Measurements from ENCODE around the gene DAZAP1. TPM values are rescaled to one million over a fixed set of nuclear protein-coding genes. Genes with fewer than 3 reads are reported as not detected.

DAZAP1 gene
- total and polyA plus RNA-seq, 3 experiments from 2014 or later: 7.7 to 253 (median 253) TPM

GRCh38 chr19:1456121-1456900 lies 48.9 kb downstream of the DAZAP1 start:
- Mint-ChIP-seq H3K9me3 (no peaks in the 10 kb centered on the region), H3K36me3 (peaks cover 0 to 2% (median 0%) of the 10 kb centered on the region in 3 donors), H3K27ac (no peak overlapping the region), H3K4me1 (peaks cover 11 to 16% (median 12%) of the 10 kb centered on the region in 3 donors), H3K4me3 (no peak overlapping the region), H3K27me3 (peaks cover 30 to 46% of the 10 kb centered on the region in 2 donors)
- H3K27ac ChIP-seq (ENCODE audit: low read depth, low read length): no peak overlapping the region
- no peaks in the 10 kb centered on the region for H3K36me3 ChIP-seq (ENCODE audit: insufficient read depth, low read length)
- H3K4me3 ChIP-seq (ENCODE audit: low read length): no peak overlapping the region
- CTCF ChIA-PET: interaction anchor here (2.0 kb wide), 1 partner anchor 9 kb away, joined by 5 read pairs; no protein-coding TSS in a partner anchor
- peaks cover 37% of the 10 kb centered on the region for H3K27me3 ChIP-seq (ENCODE audit: insufficient read depth, low read length, poor library complexity, severe bottlenecking)
- POLR2A ChIA-PET: no interaction called here
- peaks cover 12% of the 10 kb centered on the region for H3K4me1 ChIP-seq (ENCODE audit: insufficient read depth, low read length)
- no peaks in the 10 kb centered on the region for H3K9me3 ChIP-seq (ENCODE audit: low read length)
- no peak for DNase-seq

GRCh38 chr19:1457031-1457739 lies 49.8 kb downstream of the DAZAP1 start:
- Histone ChIP-seq H3K4me1 (ENCODE audit: insufficient read depth, low read length) (peaks cover 12% of the 10 kb centered on the region), H3K36me3 (ENCODE audit: insufficient read depth, low read length) (no peaks in the 10 kb centered on the region), H3K9me3 (ENCODE audit: low read length) (no peaks in the 10 kb centered on the region), H3K27ac (ENCODE audit: low read depth, low read length) (no peak overlapping the region), H3K4me3 (ENCODE audit: low read length) (no peak overlapping the region), H3K27me3 (ENCODE audit: insufficient read depth, low read length, poor library complexity, severe bottlenecking) (peaks cover 33% of the 10 kb centered on the region)
- Mint-ChIP-seq H3K4me3 (no peak overlapping the region), H3K9me3 (no peaks in the 10 kb centered on the region), H3K36me3 (peaks cover 0 to 2% (median 0%) of the 10 kb centered on the region in 3 donors), H3K27me3 (peaks cover 27 to 45% of the 10 kb centered on the region in 2 donors), H3K4me1 (peaks cover 11 to 16% (median 12%) of the 10 kb centered on the region in 3 donors), H3K27ac (no peak overlapping the region)
- DNase-seq: no peak
- ChIA-PET CTCF (interaction anchor here (1.0 to 2.0 kb wide), 3 partner anchors 9 to 33 kb away, joined by 4 to 5 read pairs (median 5); partner anchors contain the start of genes PCSK4 and REEP6), POLR2A (no interaction called here)

DNA sequence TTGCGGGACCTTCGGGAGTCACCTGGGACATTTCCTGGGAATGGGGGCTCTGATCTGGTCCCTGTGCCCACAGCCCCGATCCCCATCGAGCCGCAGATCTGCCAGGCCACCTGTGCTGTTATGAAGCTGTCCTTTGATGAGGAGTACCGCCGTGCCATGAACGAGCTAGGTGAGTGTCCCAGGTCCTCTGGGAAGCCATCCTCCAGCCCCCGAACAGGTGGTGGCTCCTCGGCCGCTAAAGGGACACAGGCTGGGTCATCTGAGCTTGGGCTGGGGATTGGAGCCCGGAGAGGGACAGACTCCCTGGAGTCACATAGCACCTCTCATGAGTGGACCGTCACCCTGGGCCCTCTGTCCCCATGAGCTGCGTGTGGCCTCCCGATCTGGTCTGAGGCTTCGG lies 50.5 kb downstream of the DAZAP1 start:
- H3K4me1 ChIP-seq (ENCODE audit: insufficient read depth, low read length): peaks cover 12% of the 10 kb centered on the region
- H3K4me1 Mint-ChIP-seq: peaks cover 11 to 16% (median 12%) of the 10 kb centered on the region in 3 donors
- no peak for DNase-seq
- peaks cover 0 to 2% (median 0%) of the 10 kb centered on the region in 3 donors for H3K36me3 Mint-ChIP-seq
- ChIA-PET CTCF (interaction anchor here (0.7 to 1.7 kb wide), 3 partner anchors 11 to 33 kb away, joined by 3 to 5 read pairs (median 4); partner anchors contain the start of genes PCSK4 and REEP6), POLR2A (no interaction called here)
- H3K9me3 ChIP-seq (ENCODE audit: low read length): no peaks in the 10 kb centered on the region
- H3K27ac ChIP-seq (ENCODE audit: low read depth, low read length): no peak overlapping the region
- H3K27ac Mint-ChIP-seq: no peak overlapping the region
- no peaks in the 10 kb centered on the region for H3K36me3 ChIP-seq (ENCODE audit: insufficient read depth, low read length)
- peaks cover 25 to 40% of the 10 kb centered on the region in 2 donors for H3K27me3 Mint-ChIP-seq
- H3K4me3 ChIP-seq (ENCODE audit: low read length): no peak overlapping the region
- no peak overlapping the region for H3K4me3 Mint-ChIP-seq
- H3K9me3 Mint-ChIP-seq: no peaks in the 10 kb centered on the region
- peaks cover 29% of the 10 kb centered on the region for H3K27me3 ChIP-seq (ENCODE audit: insufficient read depth, low read length, poor library complexity, severe bottlenecking)

DNA sequence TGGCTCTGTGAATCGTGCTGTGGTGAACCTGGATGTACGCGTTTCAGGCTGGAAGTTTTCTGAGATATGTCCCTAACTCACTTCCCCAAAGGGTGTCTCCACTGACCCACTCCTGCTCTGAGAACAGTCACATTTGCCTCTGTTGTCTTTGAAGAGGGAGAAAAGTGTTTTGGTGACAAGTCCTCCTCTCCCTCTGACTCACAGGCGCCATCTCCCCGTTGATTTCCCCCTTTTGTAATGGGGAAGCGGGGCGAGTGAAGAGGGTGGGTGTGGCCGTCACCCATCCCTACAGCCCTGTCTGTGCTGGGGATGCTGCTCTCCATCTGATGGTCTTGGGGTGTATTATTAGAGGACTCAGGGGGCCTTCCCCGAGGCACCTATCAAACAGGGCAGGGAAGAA lies 52.1 kb downstream of the DAZAP1 start:
- ChIA-PET POLR2A (no interaction called here), CTCF (interaction anchor here (1.0 kb wide), 1 partner anchor 14 kb away, joined by 3 read pairs; no protein-coding TSS in a partner anchor)
- Mint-ChIP-seq H3K4me1 (peaks cover 9 to 11% (median 11%) of the 10 kb centered on the region in 3 donors), H3K36me3 (peaks cover 0 to 2% (median 0%) of the 10 kb centered on the region in 3 donors), H3K4me3 (no peak overlapping the region), H3K27me3 (peaks cover 18 to 28% of the 10 kb centered on the region in 2 donors), H3K9me3 (no peaks in the 10 kb centered on the region), H3K27ac (no peak overlapping the region)
- peaks cover 12% of the 10 kb centered on the region for H3K4me1 ChIP-seq (ENCODE audit: insufficient read depth, low read length)
- H3K36me3 ChIP-seq (ENCODE audit: insufficient read depth, low read length): no peaks in the 10 kb centered on the region
- no peak overlapping the region for H3K27ac ChIP-seq (ENCODE audit: low read depth, low read length)
- no peak for DNase-seq
- peaks cover 16% of the 10 kb centered on the region for H3K27me3 ChIP-seq (ENCODE audit: insufficient read depth, low read length, poor library complexity, severe bottlenecking)
- no peak overlapping the region for H3K4me3 ChIP-seq (ENCODE audit: low read length)
- no peaks in the 10 kb centered on the region for H3K9me3 ChIP-seq (ENCODE audit: low read length)

GRCh38 chr19:1460033-1460995 lies 52.9 kb downstream of the DAZAP1 start:
- Mint-ChIP-seq H3K36me3 (peaks cover 0 to 2% (median 0%) of the 10 kb centered on the region in 3 donors), H3K9me3 (no peaks in the 10 kb centered on the region), H3K27ac (no peak overlapping the region), H3K27me3 (peaks cover 13 to 23% of the 10 kb centered on the region in 2 donors), H3K4me3 (no peak overlapping the region), H3K4me1 (peaks cover 5 to 6% (median 6%) of the 10 kb centered on the region in 3 donors)
- CTCF ChIA-PET: no interaction called here
- Histone ChIP-seq H3K4me3 (ENCODE audit: low read length) (no peak overlapping the region), H3K36me3 (ENCODE audit: insufficient read depth, low read length) (no peaks in the 10 kb centered on the region), H3K9me3 (ENCODE audit: low read length) (no peaks in the 10 kb centered on the region), H3K27me3 (ENCODE audit: insufficient read depth, low read length, poor library complexity, severe bottlenecking) (peaks cover 12% of the 10 kb centered on the region), H3K4me1 (ENCODE audit: insufficient read depth, low read length) (peaks cover 6% of the 10 kb centered on the region), H3K27ac (ENCODE audit: low read depth, low read length) (no peak overlapping the region)
- POLR2A ChIA-PET: no interaction called here
- DNase-seq: no peak

DNA sequence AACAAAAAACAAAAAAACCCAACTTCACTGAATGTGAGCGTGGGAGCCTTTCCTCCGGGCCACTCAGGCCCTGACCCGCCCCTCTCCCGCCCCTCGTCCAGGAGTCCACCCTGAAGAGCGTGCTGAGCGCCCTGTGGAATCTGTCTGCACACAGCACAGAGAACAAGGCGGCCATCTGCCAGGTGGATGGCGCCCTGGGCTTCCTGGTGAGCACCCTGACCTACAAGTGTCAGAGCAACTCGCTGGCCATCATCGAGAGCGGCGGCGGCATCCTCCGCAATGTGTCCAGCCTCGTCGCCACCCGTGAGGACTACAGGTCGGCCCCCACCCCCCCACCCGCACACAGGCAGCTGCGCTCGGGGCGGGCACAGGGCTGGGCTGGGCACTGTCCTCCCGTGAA lies 54.5 kb downstream of the DAZAP1 start:
- Mint-ChIP-seq H3K36me3 (peaks cover 0 to 2% (median 0%) of the 10 kb centered on the region in 3 donors), H3K27ac (no peak overlapping the region), H3K9me3 (no peaks in the 10 kb centered on the region), H3K4me3 (no peak overlapping the region), H3K27me3 (peaks cover 6 to 18% of the 10 kb centered on the region in 2 donors), H3K4me1 (peaks cover 0 to 2% (median 0%) of the 10 kb centered on the region in 3 donors)
- DNase-seq: no peak
- CTCF ChIA-PET: no interaction called here
- Histone ChIP-seq H3K4me3 (ENCODE audit: low read length) (no peak overlapping the region), H3K36me3 (ENCODE audit: insufficient read depth, low read length) (no peaks in the 10 kb centered on the region), H3K9me3 (ENCODE audit: low read length) (no peaks in the 10 kb centered on the region), H3K27me3 (ENCODE audit: insufficient read depth, low read length, poor library complexity, severe bottlenecking) (peaks cover 9% of the 10 kb centered on the region), H3K27ac (ENCODE audit: low read depth, low read length) (no peak overlapping the region), H3K4me1 (ENCODE audit: insufficient read depth, low read length) (peaks cover 4% of the 10 kb centered on the region)
- POLR2A ChIA-PET: no interaction called here

DNA sequence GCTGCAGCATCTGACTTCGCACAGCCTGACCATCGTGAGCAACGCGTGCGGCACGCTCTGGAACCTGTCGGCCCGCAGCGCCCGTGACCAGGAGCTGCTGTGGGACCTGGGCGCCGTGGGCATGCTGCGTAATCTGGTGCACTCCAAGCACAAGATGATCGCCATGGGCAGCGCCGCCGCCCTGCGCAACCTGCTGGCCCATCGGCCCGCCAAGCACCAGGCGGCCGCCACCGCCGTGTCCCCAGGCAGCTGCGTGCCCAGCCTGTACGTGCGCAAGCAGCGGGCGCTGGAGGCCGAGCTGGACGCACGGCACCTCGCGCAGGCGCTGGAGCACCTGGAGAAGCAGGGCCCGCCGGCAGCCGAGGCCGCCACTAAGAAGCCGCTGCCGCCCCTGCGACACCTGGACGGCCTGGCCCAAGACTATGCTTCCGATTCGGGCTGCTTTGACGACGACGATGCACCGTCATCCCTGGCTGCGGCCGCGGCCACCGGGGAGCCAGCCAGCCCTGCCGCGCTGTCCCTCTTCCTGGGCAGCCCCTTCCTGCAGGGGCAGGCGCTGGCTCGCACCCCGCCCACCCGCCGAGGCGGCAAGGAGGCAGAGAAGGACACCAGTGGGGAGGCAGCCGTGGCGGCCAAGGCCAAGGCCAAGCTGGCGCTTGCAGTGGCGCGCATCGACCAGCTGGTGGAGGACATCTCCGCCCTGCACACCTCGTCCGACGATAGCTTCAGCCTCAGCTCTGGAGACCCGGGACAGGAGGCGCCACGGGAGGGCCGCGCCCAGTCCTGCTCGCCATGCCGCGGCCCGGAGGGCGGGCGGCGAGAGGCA lies 58.0 kb downstream of the DAZAP1 start:
- H3K4me1 ChIP-seq (ENCODE audit: insufficient read depth, low read length): peaks cover 17% of the 10 kb centered on the region
- H3K36me3 ChIP-seq (ENCODE audit: insufficient read depth, low read length): no peaks in the 10 kb centered on the region
- POLR2A ChIA-PET: interaction anchor here (0.5 to 0.7 kb wide), 2 partner anchors 21 to 818 kb away, joined by 3 read pairs; no protein-coding TSS in a partner anchor
- Mint-ChIP-seq H3K36me3 (no peaks in the 10 kb centered on the region), H3K27me3 (no peaks in the 10 kb centered on the region), H3K27ac (no peak overlapping the region), H3K9me3 (no peaks in the 10 kb centered on the region), H3K4me1 (peaks cover 0 to 7% (median 2%) of the 10 kb centered on the region in 3 donors), H3K4me3 (no peak overlapping the region)
- H3K4me3 ChIP-seq (ENCODE audit: low read length): no peak overlapping the region
- H3K9me3 ChIP-seq (ENCODE audit: low read length): no peaks in the 10 kb centered on the region
- no peak overlapping the region for H3K27ac ChIP-seq (ENCODE audit: low read depth, low read length)
- no peak for DNase-seq
- peaks cover 18% of the 10 kb centered on the region for H3K27me3 ChIP-seq (ENCODE audit: insufficient read depth, low read length, poor library complexity, severe bottlenecking)
- CTCF ChIA-PET: interaction anchor here (0.8 to 1.6 kb wide), 4 partner anchors 10 to 49 kb away, joined by 3 to 5 read pairs (median 4); no protein-coding TSS in a partner anchor
